OCI-LY1 (cell line): ENCODE results near the gene ZNHIT2.

ENCODE experiments used
- H2AFZ ChIP-seq: fragments of 200-600 bp; sonication (generic), shearing (Covaris generic); 2 replicates; pipeline ENCODE4 v1.6.0; 2014; ENCODE audit warnings: antibody characterized with exemption, mild to moderate bottlenecking, low read length
- H3F3A ChIP-seq: fragments of 200-600 bp; sonication (generic), shearing (Covaris generic); 2 replicates; pipeline ENCODE4 v1.6.0; 2014; ENCODE audit warnings: mild to moderate bottlenecking, antibody characterized with exemption, low read length, moderate library complexity; ENCODE audit not compliant: insufficient read depth
- H3K27ac ChIP-seq: fragments of 200-600 bp; sonication (generic); 2 replicates; pipeline ENCODE4 v1.5.1; 2014; ENCODE audit warnings: low read length, mixed run types, mild to moderate bottlenecking, low read depth; ENCODE audit not compliant: poor library complexity, severe bottlenecking
- H3K27me3 ChIP-seq: fragments of 200-600 bp; sonication (generic); 2 replicates; pipeline ENCODE4 v1.6.0; 2014; ENCODE audit warnings: antibody characterized with exemption, mild to moderate bottlenecking, low read length, moderate library complexity; ENCODE audit not compliant: insufficient read depth
- H3K36me3 ChIP-seq: fragments of 200-600 bp; sonication (generic); 2 replicates; pipeline ENCODE4 v1.6.1; 2014; ENCODE audit warnings: mild to moderate bottlenecking, antibody characterized with exemption, low read length, moderate library complexity, mixed read lengths; ENCODE audit not compliant: insufficient read depth
- H3K4me1 ChIP-seq: fragments of 200-600 bp; sonication (generic); 2 replicates; pipeline ENCODE4 v1.5.1; 2014; ENCODE audit warnings: mild to moderate bottlenecking, low read length, moderate library complexity; ENCODE audit not compliant: insufficient read depth, severe bottlenecking
- H3K4me2 ChIP-seq: fragments of 200-600 bp; sonication (generic), shearing (Covaris generic); 2 replicates; pipeline ENCODE4 v1.6.1; 2014; ENCODE audit warnings: low read length
- H3K4me3 ChIP-seq: fragments of 200-600 bp; sonication (generic); 2 replicates; pipeline ENCODE4 v1.5.1; 2014; ENCODE audit warnings: low read length, low read depth, mild to moderate bottlenecking, mixed read lengths; ENCODE audit not compliant: poor library complexity, severe bottlenecking
- H3K79me2 ChIP-seq: fragments of 200-600 bp; shearing (Covaris generic); 2 replicates; pipeline ENCODE4 v1.6.1; 2016; ENCODE audit warnings: mixed run types, low read length, mixed read lengths; ENCODE audit not compliant: insufficient read depth
- H3K9ac ChIP-seq: fragments of 200-600 bp; sonication (generic), shearing (Covaris generic); 2 replicates; pipeline ENCODE4 v1.6.1; 2014; ENCODE audit warnings: mild to moderate bottlenecking, low read length, mixed read lengths
- H3K9me2 ChIP-seq: fragments of 200-600 bp; sonication (generic), shearing (Covaris generic); 2 replicates; pipeline ENCODE4 v1.6.1; 2014; ENCODE audit warnings: low read depth, mild to moderate bottlenecking, low read length, mixed read lengths
- H3K9me3 ChIP-seq: fragments of 200-600 bp; shearing (Covaris generic); 2 replicates; pipeline ENCODE4 v1.6.1; 2014; ENCODE audit warnings: low read length, mixed read lengths
- H4K20me1 ChIP-seq: fragments of 200-600 bp; sonication (generic), shearing (Covaris generic); 2 replicates; pipeline ENCODE4 v1.6.0; 2016; ENCODE audit warnings: mild to moderate bottlenecking, low read length; ENCODE audit not compliant: insufficient read depth
- EZH2 ChIP-seq: fragments of 200-600 bp; sonication (generic), shearing (Covaris generic); IDR thresholded peaks from 2 replicates; pipeline ENCODE4 v1.8.0; 2017; ENCODE audit warnings: borderline replicate concordance, mixed run types, mild to moderate bottlenecking, antibody characterized with exemption, low read length, moderate library complexity, mixed read lengths
- TF ChIP-seq, protein P1 (sequence below): fragments of 200-600 bp; sonication (generic), shearing (Covaris generic); IDR thresholded peaks from 2 replicates; pipeline ENCODE4 v1.5.1; 2017; ENCODE audit warnings: mild to moderate bottlenecking, antibody characterized with exemption, low read length, moderate library complexity, mixed read lengths

The ZNHIT2 gene

DNA sequence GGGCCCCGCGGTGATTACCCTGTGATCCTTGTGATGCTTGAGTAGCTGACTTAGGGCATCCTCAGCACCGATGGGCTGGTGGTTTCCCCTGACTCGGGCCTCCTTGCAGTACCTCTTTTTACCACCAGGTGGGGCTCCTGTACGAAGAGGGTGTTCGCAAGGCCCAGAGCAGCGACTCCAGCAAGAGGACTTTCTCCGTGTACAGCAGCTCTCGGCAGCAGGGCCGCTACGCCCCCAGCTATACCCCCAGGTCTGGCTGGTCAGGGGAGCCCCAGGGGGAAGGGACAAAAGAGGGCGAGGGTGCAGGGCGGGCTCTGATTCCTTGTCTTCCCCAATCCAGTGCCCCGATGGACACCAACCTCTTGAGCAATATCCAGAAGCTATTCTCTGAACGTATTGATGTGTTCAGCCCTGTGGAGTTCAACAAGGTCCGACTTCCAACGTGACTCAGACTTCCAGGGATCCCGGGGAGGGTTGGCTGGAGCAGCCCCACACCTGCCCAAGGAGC is 7.1 kb downstream of the ZNHIT2 start:
- no peaks in the 10 kb centered on the region for H3K9me2 ChIP-seq
- H3K4me2 ChIP-seq: peak overlapping the region; percentile 3; the same call in 1 of the 2 replicates
- H3K36me3 ChIP-seq: peaks cover 33% of the 10 kb centered on the region; the same call in 1 of the 2 replicates
- H3K27me3 ChIP-seq: no peaks in the 10 kb centered on the region
- peak overlapping the region; percentile 55 for H3K27ac ChIP-seq
- H4K20me1 ChIP-seq: no peaks in the 10 kb centered on the region
- H3K4me3 ChIP-seq: no peak overlapping the region
- H3K79me2 ChIP-seq: no peaks in the 10 kb centered on the region
- 0 out of 2 replicates have a peak, but pooled peaks cover 5% of the 10 kb centered on the region for H3F3A ChIP-seq
- no peak overlapping the region for H2AFZ ChIP-seq
- no peak for TF ChIP-seq EZH2
- TF ChIP-seq, protein P1, sequence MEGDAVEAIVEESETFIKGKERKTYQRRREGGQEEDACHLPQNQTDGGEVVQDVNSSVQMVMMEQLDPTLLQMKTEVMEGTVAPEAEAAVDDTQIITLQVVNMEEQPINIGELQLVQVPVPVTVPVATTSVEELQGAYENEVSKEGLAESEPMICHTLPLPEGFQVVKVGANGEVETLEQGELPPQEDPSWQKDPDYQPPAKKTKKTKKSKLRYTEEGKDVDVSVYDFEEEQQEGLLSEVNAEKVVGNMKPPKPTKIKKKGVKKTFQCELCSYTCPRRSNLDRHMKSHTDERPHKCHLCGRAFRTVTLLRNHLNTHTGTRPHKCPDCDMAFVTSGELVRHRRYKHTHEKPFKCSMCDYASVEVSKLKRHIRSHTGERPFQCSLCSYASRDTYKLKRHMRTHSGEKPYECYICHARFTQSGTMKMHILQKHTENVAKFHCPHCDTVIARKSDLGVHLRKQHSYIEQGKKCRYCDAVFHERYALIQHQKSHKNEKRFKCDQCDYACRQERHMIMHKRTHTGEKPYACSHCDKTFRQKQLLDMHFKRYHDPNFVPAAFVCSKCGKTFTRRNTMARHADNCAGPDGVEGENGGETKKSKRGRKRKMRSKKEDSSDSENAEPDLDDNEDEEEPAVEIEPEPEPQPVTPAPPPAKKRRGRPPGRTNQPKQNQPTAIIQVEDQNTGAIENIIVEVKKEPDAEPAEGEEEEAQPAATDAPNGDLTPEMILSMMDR: peak; percentile 91
- no peaks in the 10 kb centered on the region for H3K9me3 ChIP-seq
- H3K4me1 ChIP-seq: peaks cover 31% of the 10 kb centered on the region
- peak overlapping the region; percentile 5; the same call in 1 of the 2 replicates for H3K9ac ChIP-seq

DNA sequence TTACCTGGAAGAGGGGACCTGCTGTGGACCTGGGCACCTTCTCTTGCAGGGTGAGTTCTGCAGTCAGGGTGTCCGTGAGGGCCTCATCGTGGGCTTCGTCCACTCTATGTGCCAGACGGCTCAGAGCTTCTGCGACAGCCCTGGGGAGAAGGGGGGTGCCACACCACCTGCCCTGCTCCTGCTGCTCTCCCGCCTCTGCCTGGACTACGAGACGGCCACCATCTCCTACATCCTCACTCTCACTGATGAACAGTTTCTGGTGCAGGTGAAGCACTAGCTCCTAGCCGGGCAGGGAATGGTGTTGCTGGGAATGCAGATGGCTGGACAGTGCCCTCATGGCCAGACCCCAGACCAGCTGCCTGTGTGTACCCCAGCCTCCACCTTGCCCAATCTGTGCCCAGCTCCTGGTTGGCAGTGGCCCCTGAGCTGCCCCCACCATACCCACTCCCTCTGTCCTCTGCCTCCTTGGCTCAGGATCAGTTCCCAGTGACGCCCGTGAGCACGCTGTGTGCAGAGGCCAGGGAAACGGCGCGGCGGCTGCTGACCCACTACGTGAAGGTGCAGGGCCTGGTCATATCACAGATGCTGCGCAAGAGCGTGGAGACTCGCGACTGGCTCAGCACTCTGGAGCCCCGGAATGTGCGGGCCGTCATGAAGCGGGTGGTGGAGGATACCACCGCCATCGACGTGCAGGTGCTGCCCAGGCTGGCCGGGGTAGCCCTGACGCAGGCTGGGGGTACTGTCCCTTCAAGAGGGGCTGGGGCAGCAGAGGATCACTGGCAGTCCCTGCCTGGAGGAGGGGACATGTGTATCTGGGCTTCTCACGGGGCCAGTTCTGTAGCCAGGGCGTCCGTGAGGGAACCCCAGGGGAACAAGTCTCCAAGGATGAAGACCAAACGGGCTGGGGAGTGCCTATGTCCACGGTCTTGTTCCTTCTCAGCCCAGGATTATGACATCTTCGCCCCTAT is 8.0 kb downstream of the ZNHIT2 start:
- no peak overlapping the region for H3K4me3 ChIP-seq
- no peak overlapping the region for H2AFZ ChIP-seq
- no peak overlapping the region for H3K9ac ChIP-seq

DNA sequence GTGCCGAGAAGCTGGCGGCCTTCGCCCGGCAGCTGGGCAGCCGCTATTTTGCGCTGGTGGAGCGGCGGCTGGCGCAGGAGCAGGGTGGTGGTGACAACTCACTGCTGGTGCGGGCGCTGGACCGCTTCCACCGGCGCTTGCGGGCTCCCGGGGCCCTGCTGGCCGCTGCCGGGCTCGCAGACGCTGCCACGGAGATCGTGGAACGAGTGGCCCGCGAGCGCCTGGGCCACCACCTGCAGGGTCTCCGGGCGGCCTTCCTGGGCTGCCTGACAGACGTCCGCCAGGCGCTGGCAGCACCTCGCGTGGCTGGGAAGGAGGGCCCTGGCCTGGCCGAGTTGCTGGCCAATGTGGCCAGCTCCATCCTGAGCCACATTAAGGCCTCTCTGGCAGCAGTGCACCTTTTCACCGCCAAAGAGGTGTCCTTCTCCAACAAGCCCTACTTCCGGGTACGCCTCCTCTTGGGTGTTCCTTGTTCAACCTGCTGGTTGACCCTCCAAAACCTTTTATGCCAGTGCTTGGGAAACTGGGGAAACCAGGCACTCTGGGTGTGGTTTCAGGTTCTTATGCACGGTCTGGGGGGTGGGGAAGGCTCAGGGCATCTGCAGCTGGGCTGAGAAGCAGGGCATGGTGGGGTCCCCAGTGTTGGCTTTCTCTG is 8.9 kb downstream of the ZNHIT2 start:
- Histone ChIP-seq H3K4me1 (peaks cover 23% of the 10 kb centered on the region), H3K9me3 (no peaks in the 10 kb centered on the region), H4K20me1 (no peaks in the 10 kb centered on the region), H3K36me3 (peaks cover 26% of the 10 kb centered on the region; the same call in 1 of the 2 replicates), H3K4me2 (no peak overlapping the region), H3K9ac (no peak overlapping the region), H2AFZ (no peak overlapping the region), H3K27me3 (no peaks in the 10 kb centered on the region), H3K27ac (no peak overlapping the region), H3K9me2 (no peaks in the 10 kb centered on the region), H3K4me3 (no peak overlapping the region), H3K79me2 (no peaks in the 10 kb centered on the region), H3F3A (0 out of 2 replicates have a peak, but pooled peaks cover 5% of the 10 kb centered on the region)
- TF ChIP-seq, protein P1: no peak
- TF ChIP-seq EZH2: no peak

More for the DNA sequence above, 8.0 kb downstream of the ZNHIT2 start:
- Histone ChIP-seq H3F3A (0 out of 2 replicates have a peak, but pooled peaks cover 5% of the 10 kb centered on the region), H4K20me1 (no peaks in the 10 kb centered on the region), H3K4me2 (no peak overlapping the region), H3K27ac (no peak overlapping the region), H3K79me2 (no peaks in the 10 kb centered on the region), H3K4me1 (peaks cover 31% of the 10 kb centered on the region), H3K27me3 (no peaks in the 10 kb centered on the region), H3K9me3 (no peaks in the 10 kb centered on the region), H3K9me2 (no peaks in the 10 kb centered on the region), H3K36me3 (peaks cover 33% of the 10 kb centered on the region; the same call in 1 of the 2 replicates)
- TF ChIP-seq EZH2: no peak
- TF ChIP-seq, protein P1: no peak
